Diencephalon (tissue), 1 donor: Measurements from ENCODE around the gene RLN1. TPM values are rescaled to one million over a fixed set of nuclear protein-coding genes. Genes with fewer than 3 reads are reported as not detected.

Experiments
- small RNA-seq: library from RNA; depleted of rRNA; stranded (forward); fragments of <200 nt; gene quantifications from one replicate; pipeline ENCODE3, GENCODE V24; 2014
- total RNA-seq: library from RNA; depleted of rRNA; stranded (reverse); fragments of >200 nt; gene quantifications from one replicate; pipeline ENCODE4 v1.2.3, GENCODE V29; 2014

RLN1 gene, protein sequence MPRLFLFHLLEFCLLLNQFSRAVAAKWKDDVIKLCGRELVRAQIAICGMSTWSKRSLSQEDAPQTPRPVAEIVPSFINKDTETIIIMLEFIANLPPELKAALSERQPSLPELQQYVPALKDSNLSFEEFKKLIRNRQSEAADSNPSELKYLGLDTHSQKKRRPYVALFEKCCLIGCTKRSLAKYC
- total RNA-seq: not detected

DNA sequence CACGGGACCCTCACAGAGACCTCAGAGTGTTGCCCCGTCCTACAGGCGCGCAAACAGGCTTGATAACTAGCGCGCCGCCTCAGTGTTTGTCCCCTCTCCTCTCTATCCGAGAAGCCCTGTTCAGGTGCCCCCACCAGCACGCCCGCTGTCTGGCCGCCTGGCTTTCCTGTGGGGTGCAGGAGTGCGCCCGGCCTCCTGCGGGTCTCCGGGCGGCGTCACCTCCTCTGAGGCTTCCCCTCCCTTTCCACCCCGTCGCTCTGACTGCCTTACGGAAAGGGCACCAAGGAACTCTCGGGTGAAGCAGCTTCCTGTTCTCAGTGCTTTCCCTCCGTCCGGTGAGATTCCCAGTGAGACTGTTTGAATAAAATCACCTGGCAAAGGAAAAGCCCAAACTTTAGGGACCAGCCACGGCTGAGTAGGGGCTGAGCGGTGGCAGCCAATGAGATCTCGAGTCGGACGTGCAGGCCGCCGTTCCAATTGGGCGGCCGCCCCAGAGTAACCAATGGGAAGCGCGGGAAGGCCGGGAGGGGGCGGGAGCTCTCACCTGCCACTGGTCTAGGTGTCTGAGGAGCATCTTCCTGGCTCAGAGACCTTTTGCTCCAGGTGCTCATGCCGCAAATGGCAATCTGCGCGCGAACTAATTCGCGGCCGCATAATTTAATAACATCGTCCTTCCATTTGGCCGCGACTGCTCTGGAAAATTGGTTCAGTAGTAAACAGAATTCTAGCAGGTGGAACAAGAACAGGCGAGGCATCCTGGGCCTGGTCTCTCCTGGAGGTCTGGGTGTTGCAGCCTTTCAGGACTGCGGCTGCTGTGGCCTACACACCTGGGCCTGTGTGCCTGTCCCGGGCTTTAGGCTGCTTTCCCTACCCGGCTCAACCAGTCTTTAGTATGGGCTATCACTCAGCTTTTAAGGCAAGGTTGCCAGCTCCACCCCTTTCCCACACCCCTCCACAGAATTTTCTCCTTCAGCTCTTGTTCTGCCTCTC lies at the start of gene RLN1:
Gene RLN1, minus strand, starts transcription at position 885 of the 990 bp plus-strand sequence. Its CDS starts 130 bp downstream, at position 755.

DNA sequence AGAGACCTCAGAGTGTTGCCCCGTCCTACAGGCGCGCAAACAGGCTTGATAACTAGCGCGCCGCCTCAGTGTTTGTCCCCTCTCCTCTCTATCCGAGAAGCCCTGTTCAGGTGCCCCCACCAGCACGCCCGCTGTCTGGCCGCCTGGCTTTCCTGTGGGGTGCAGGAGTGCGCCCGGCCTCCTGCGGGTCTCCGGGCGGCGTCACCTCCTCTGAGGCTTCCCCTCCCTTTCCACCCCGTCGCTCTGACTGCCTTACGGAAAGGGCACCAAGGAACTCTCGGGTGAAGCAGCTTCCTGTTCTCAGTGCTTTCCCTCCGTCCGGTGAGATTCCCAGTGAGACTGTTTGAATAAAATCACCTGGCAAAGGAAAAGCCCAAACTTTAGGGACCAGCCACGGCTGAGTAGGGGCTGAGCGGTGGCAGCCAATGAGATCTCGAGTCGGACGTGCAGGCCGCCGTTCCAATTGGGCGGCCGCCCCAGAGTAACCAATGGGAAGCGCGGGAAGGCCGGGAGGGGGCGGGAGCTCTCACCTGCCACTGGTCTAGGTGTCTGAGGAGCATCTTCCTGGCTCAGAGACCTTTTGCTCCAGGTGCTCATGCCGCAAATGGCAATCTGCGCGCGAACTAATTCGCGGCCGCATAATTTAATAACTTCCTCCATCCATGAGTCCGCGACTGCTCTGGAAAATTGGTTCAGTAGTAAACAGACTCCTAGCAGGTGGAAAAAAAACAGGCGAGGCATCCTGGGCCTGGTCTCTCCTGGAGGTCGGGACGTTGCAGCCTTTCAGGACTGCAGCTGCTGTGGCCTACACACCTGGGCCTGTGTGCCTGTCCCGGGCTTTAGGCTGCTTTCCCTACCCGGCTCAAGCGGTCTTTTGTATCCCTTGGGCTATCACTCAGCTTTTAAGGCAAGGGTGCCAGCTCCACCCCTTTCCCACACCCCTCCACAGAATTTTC lies 35.6 kb downstream of the RLN1 start, which contains the start of gene RLN2:
Gene RLN2, minus strand, starts transcription at position 877 of the 956 bp plus-strand sequence. Its CDS starts 136 bp downstream, at position 741.

Small RNA genes lying within 50 kb of the gene (small RNA-seq; reads per million reads assigned to genes)
- gene AL135786.1 (not detected), gene HMGN2P31 (not detected)

Other genes with a start within 250 kb of the RLN1 start
- not detected for gene INSL6, start 154.2 kb downstream of the RLN1 start, total RNA-seq
- not detected for gene INSL4, start 108.5 kb downstream of the RLN1 start, total RNA-seq
- 1.4 TPM for gene RLN2, start 35.2 kb downstream of the RLN1 start, total RNA-seq
- gene PLGRKT, start 98.0 kb upstream of the RLN1 start, total RNA-seq: 21.2 TPM
- gene CD274, start 110.7 kb upstream of the RLN1 start, total RNA-seq: 1.6 TPM
- 0.23 TPM for gene PDCD1LG2, start 170.7 kb upstream of the RLN1 start, total RNA-seq